ENCODE data around the gene LEF1. TPM values are rescaled to one million over a fixed set of nuclear protein-coding genes. Genes with fewer than 3 reads are reported as not detected.
"Not testable (repeated sequence)": the region's sequence is repeated elsewhere in the genome, so short reads cannot be mapped to it uniquely, and the experiment has no call there.

LEF1 gene
- total RNA-seq, 1 donor from 2014 or later, result 55.0 TPM

- Mint-ChIP-seq H3K27ac (ENCODE audit: unreplicated experiment) (no peak overlapping the region), H3K4me1 (no peaks in the 10 kb centered on the region), H3K9me3 (no peaks in the 10 kb centered on the region), H3K36me3 (ENCODE audit: low read depth) (peaks cover 8% of the 10 kb centered on the region), H3K4me3 (no peak overlapping the region), H3K27me3 (ENCODE audit: low read depth) (no peaks in the 10 kb centered on the region)
- no peak for DNase-seq (ENCODE audit: low read depth, low spot score)
- no peak for TF ChIP-seq CTCF (conservative IDR thresholded peaks at IDR 0.05)
Measured at GRCh38 chr4:108051343-108051742, 117.4 kb downstream of the LEF1 start.

- not testable (repeated sequence) for H3K4me1 Mint-ChIP-seq; H3K27me3 Mint-ChIP-seq (ENCODE audit: low read depth); H3K36me3 Mint-ChIP-seq (ENCODE audit: low read depth); H3K4me3 Mint-ChIP-seq; H3K27ac Mint-ChIP-seq (ENCODE audit: unreplicated experiment); DNase-seq (ENCODE audit: low read depth, low spot score); H3K9me3 Mint-ChIP-seq
Measured at GRCh38 chr4:108050166-108051111, 118.3 kb downstream of the LEF1 start.

GRCh38 chr4:108049406-108049805 is 119.3 kb downstream of the LEF1 start:
- no peak for TF ChIP-seq CTCF (conservative IDR thresholded peaks at IDR 0.05)
- no peaks in the 10 kb centered on the region for H3K4me1 Mint-ChIP-seq
- no peaks in the 10 kb centered on the region for H3K27me3 Mint-ChIP-seq (ENCODE audit: low read depth)
- H3K9me3 Mint-ChIP-seq, result no peaks in the 10 kb centered on the region
- H3K36me3 Mint-ChIP-seq (ENCODE audit: low read depth), result peaks cover 8% of the 10 kb centered on the region
- no peak overlapping the region for H3K4me3 Mint-ChIP-seq
- H3K27ac Mint-ChIP-seq (ENCODE audit: unreplicated experiment), result no peak overlapping the region
- DNase-seq (ENCODE audit: low read depth, low spot score), result no peak

GRCh38 chr4:108048997-108049396 is 119.7 kb downstream of the LEF1 start:
- H3K27ac Mint-ChIP-seq (ENCODE audit: unreplicated experiment), result no peak overlapping the region
- DNase-seq (ENCODE audit: low read depth, low spot score), result no peak
- no peak overlapping the region for H3K4me3 Mint-ChIP-seq
- no peaks in the 10 kb centered on the region for H3K27me3 Mint-ChIP-seq (ENCODE audit: low read depth)
- no peaks in the 10 kb centered on the region for H3K9me3 Mint-ChIP-seq
- TF ChIP-seq CTCF (conservative IDR thresholded peaks at IDR 0.05), result no peak
- H3K36me3 Mint-ChIP-seq (ENCODE audit: low read depth), result peaks cover 8% of the 10 kb centered on the region
- H3K4me1 Mint-ChIP-seq, result no peaks in the 10 kb centered on the region

GRCh38 chr4:108048157-108048556 is 120.6 kb downstream of the LEF1 start:
- no peak overlapping the region for H3K4me3 Mint-ChIP-seq
- H3K36me3 Mint-ChIP-seq (ENCODE audit: low read depth), result peaks cover 11% of the 10 kb centered on the region
- no peak overlapping the region for H3K27ac Mint-ChIP-seq (ENCODE audit: unreplicated experiment)
- no peak for DNase-seq (ENCODE audit: low read depth, low spot score)
- peaks cover 8% of the 10 kb centered on the region for H3K4me1 Mint-ChIP-seq
- no peaks in the 10 kb centered on the region for H3K27me3 Mint-ChIP-seq (ENCODE audit: low read depth)
- H3K9me3 Mint-ChIP-seq, result no peaks in the 10 kb centered on the region
- TF ChIP-seq CTCF (conservative IDR thresholded peaks at IDR 0.05), result no peak

- Mint-ChIP-seq H3K4me3 (no peak overlapping the region), H3K9me3 (no peaks in the 10 kb centered on the region), H3K27ac (ENCODE audit: unreplicated experiment) (no peak overlapping the region), H3K36me3 (ENCODE audit: low read depth) (peaks cover 8% of the 10 kb centered on the region), H3K4me1 (peaks cover 12% of the 10 kb centered on the region), H3K27me3 (ENCODE audit: low read depth) (no peaks in the 10 kb centered on the region)
- no peak for DNase-seq (ENCODE audit: low read depth, low spot score)
- no peak for TF ChIP-seq CTCF (conservative IDR thresholded peaks at IDR 0.05)
Measured at GRCh38 chr4:108047199-108047598, 121.5 kb downstream of the LEF1 start.

Data from neural crest cell (in vitro differentiated cells).